H1 (cell line): Measurements from ENCODE around the gene PIP5K1B. TPM values are rescaled to one million over a fixed set of nuclear protein-coding genes. Genes with fewer than 3 reads are reported as not detected.

Experiments used
- CTCF ChIA-PET: fragments of 300-600 bp; sonication (Branson Sonifier 250); formaldehyde crosslinking; loops from one replicate; lab custom pipeline; 2021; ENCODE audit not compliant: partially characterized antibody; lab: Charles Lee
- POLR2A ChIA-PET: fragments of 300-600 bp; sonication (Branson Sonifier 250); formaldehyde crosslinking; loops from one replicate; lab custom pipeline; 2021; ENCODE audit warnings: inconsistent platforms; ENCODE audit not compliant: partially characterized antibody; lab: Charles Lee
- DNase-seq, 2 experiments: peaks; one replicate each; pipeline versions ENCODE4 v3.0.0 to v3.0.0-alpha.2; 2010 to 2022; ENCODE audit warnings: low spot score in 2 of 2, low read depth in 1 of 2, mixed read lengths in 1 of 2
- FAIRE-seq: peaks from 2 replicates; lab custom pipeline; 2011; peaks lifted over from hg19 to GRCh38; lab: Jason Lieb, UNC
- H2AFZ ChIP-seq: 2 replicates; pipeline ENCODE4 v1.8.1; 2012; ENCODE audit warnings: low read length, inconsistent platforms
- H2AK5ac ChIP-seq: 2 replicates; pipeline ENCODE4 v1.6.1; 2013; ENCODE audit warnings: low read depth, low read length
- H2BK120ac ChIP-seq: replicated peaks from 2 replicates; pipeline ENCODE3; 2013; ENCODE audit warnings: low read depth, low read length, inconsistent platforms
- H2BK12ac ChIP-seq: 2 replicates; pipeline ENCODE4 v1.6.1; 2013; ENCODE audit warnings: low read depth, low read length
- H2BK15ac ChIP-seq: 2 replicates; pipeline ENCODE4 v1.6.1; 2013; ENCODE audit warnings: low read length
- H2BK20ac ChIP-seq: 2 replicates; pipeline ENCODE4 v1.6.1; 2013; ENCODE audit warnings: low read length
- H2BK5ac ChIP-seq: 2 replicates; pipeline ENCODE4 v1.6.1; 2013; ENCODE audit warnings: low read depth, low read length
- H3K14ac ChIP-seq: 2 replicates; pipeline ENCODE4 v1.6.1; 2013; ENCODE audit warnings: inconsistent platforms; ENCODE audit not compliant: insufficient read length
- H3K18ac ChIP-seq: 2 replicates; pipeline ENCODE4 v1.6.1; 2013; ENCODE audit warnings: low read length; ENCODE audit errors: extremely low read depth
- H3K23ac ChIP-seq: 2 replicates; pipeline ENCODE4 v1.6.1; 2013; ENCODE audit warnings: inconsistent platforms; ENCODE audit not compliant: insufficient read length
- H3K23me2 ChIP-seq: 2 replicates; pipeline ENCODE4 v1.6.1; 2013; ENCODE audit warnings: low read depth, low read length
- H3K27ac ChIP-seq: 2 replicates; pipeline ENCODE4 v1.6.1; 2011; ENCODE audit warnings: low read depth, low read length, inconsistent platforms
- H3K27me3 ChIP-seq, 4 experiments: replicated peaks in 1 of 4; 1 replicate in 1 of 4; 2 replicates in 3 of 4; pipeline versions ENCODE4 v1.6.1 to v1.8.1; 2011 to 2013; ENCODE audit warnings: low read length in 3 of 4, mild to moderate bottlenecking in 3 of 4, inconsistent platforms in 2 of 4, mixed read lengths in 2 of 4, moderate library complexity in 1 of 4; ENCODE audit not compliant: control insufficient read depth in 3 of 4, insufficient read depth in 3 of 4; ENCODE audit errors: extremely low read depth in 1 of 4
- H3K36me3 ChIP-seq, 4 experiments: 2 replicates each; pipeline versions ENCODE4 v1.6.1 to v1.8.1; 2011 to 2013; ENCODE audit warnings: mild to moderate bottlenecking in 4 of 4, low read length in 3 of 4, moderate library complexity in 2 of 4, control low read depth in 1 of 4, inconsistent platforms in 1 of 4; ENCODE audit not compliant: insufficient read depth in 4 of 4, control insufficient read depth in 2 of 4
- H3K4ac ChIP-seq: replicated peaks from 2 replicates; pipeline ENCODE3; 2013; ENCODE audit warnings: low read length, low read depth, mixed read lengths, inconsistent platforms; ENCODE audit not compliant: insufficient read length
- H3K4me1 ChIP-seq, 4 experiments: replicated peaks in 1 of 4; 1 replicate in 1 of 4; 2 replicates in 3 of 4; pipeline versions ENCODE4 v1.6.1 to v1.8.1; 2011 to 2013; ENCODE audit warnings: low read length in 3 of 4, inconsistent platforms in 2 of 4, mixed read lengths in 1 of 4; ENCODE audit not compliant: insufficient read depth in 4 of 4, control insufficient read depth in 3 of 4
- H3K4me2 ChIP-seq, 2 experiments: 2 replicates each; pipeline versions ENCODE4 v1.6.1 to v1.8.1; 2011 to 2013; ENCODE audit warnings: low read depth in 2 of 2, low read length in 2 of 2, control low read depth in 1 of 2, inconsistent platforms in 1 of 2, mild to moderate bottlenecking in 1 of 2; ENCODE audit not compliant: insufficient read depth in 1 of 2
- H3K4me3 ChIP-seq, 4 experiments: fragments of 200-600, 300-600 bp in 1 of 4; sonication (generic), shearing (Covaris generic), sonication (Bioruptor Twin) in 1 of 4; 2 replicates each; pipeline versions ENCODE4 v1.5.1 to v1.8.1; 2011 to 2016; ENCODE audit warnings: low read length in 4 of 4, low read depth in 3 of 4, control low read depth in 2 of 4, inconsistent platforms in 2 of 4, mild to moderate bottlenecking in 2 of 4, mixed read lengths in 1 of 4, moderate library complexity in 1 of 4; ENCODE audit not compliant: insufficient read depth in 2 of 4; ENCODE audit errors: extremely low read depth in 1 of 4
- H3K56ac ChIP-seq: replicated peaks from 2 replicates; pipeline ENCODE3; 2013; ENCODE audit warnings: low read depth, mild to moderate bottlenecking, mixed read lengths, low read length, inconsistent platforms; ENCODE audit not compliant: insufficient read length
- H3K79me1 ChIP-seq: 2 replicates; pipeline ENCODE4 v1.6.1; 2013; ENCODE audit warnings: low read depth, low read length, control low read depth
- H3K79me2 ChIP-seq, 2 experiments: 2 replicates each; pipeline versions ENCODE4 v1.6.1 to v1.8.1; 2012 to 2013; ENCODE audit warnings: low read length in 2 of 2, mild to moderate bottlenecking in 2 of 2, inconsistent platforms in 1 of 2; ENCODE audit not compliant: insufficient read depth in 2 of 2, control insufficient read depth in 1 of 2
- H3K9ac ChIP-seq, 4 experiments: replicated peaks in 1 of 4; 1 replicate in 1 of 4; 2 replicates in 3 of 4; pipeline versions ENCODE4 v1.6.1 to v1.8.1; 2011 to 2013; ENCODE audit warnings: low read depth in 3 of 4, low read length in 3 of 4, control low read depth in 2 of 4, mild to moderate bottlenecking in 2 of 4, moderate library complexity in 2 of 4, inconsistent platforms in 1 of 4; ENCODE audit errors: extremely low read depth in 1 of 4
- H3K9me3 ChIP-seq, 2 experiments: 2 replicates each; pipeline versions ENCODE4 v1.6.1 to v1.8.1; 2012 to 2013; ENCODE audit warnings: mild to moderate bottlenecking in 2 of 2, moderate library complexity in 2 of 2, control low read depth in 1 of 2, inconsistent platforms in 1 of 2, low read depth in 1 of 2, low read length in 1 of 2, mixed read lengths in 1 of 2; ENCODE audit not compliant: insufficient read depth in 2 of 2
- H4K20me1 ChIP-seq, 2 experiments: replicated peaks in 1 of 2; 2 replicates each; pipeline versions ENCODE3 to v1.8.1; 2011 to 2013; ENCODE audit warnings: inconsistent platforms in 2 of 2, low read length in 2 of 2, mild to moderate bottlenecking in 1 of 2; ENCODE audit not compliant: insufficient read depth in 2 of 2, control insufficient read depth in 1 of 2
- H4K5ac ChIP-seq: 2 replicates; pipeline ENCODE4 v1.6.1; 2013; ENCODE audit warnings: low read length, low read depth, mixed read lengths, inconsistent platforms; ENCODE audit not compliant: insufficient read length
- H4K8ac ChIP-seq: 2 replicates; pipeline ENCODE4 v1.8.0; 2013; ENCODE audit warnings: mild to moderate bottlenecking, moderate library complexity, low read length, inconsistent platforms; ENCODE audit not compliant: insufficient read depth; ENCODE audit errors: extremely low read depth
- H4K91ac ChIP-seq: replicated peaks from 2 replicates; pipeline ENCODE3; 2013; ENCODE audit warnings: low read length, mixed read lengths, inconsistent platforms; ENCODE audit not compliant: insufficient read length
- CEBPB ChIP-seq: IDR thresholded peaks from 2 replicates; pipeline ENCODE4 v1.6.1; 2012; ENCODE audit warnings: low read depth, low read length
- CHD2 ChIP-seq: IDR thresholded peaks from 2 replicates; pipeline ENCODE4 v1.6.1; 2012; ENCODE audit warnings: low read length, improper control_type of control experiment
- JUN ChIP-seq: IDR thresholded peaks from 2 replicates; pipeline ENCODE4 v1.6.1; 2011; ENCODE audit warnings: low read depth, mild to moderate bottlenecking, improper control_type of control experiment, low read length
- RBBP5 ChIP-seq: IDR thresholded peaks from 2 replicates; pipeline ENCODE4 v1.7.1; 2012; ENCODE audit warnings: low read depth, mild to moderate bottlenecking, inconsistent platforms, low read length, moderate library complexity, borderline replicate concordance
- RFX5 ChIP-seq: IDR thresholded peaks from 2 replicates; pipeline ENCODE4 v1.6.1; 2011; ENCODE audit warnings: low read depth, low read length, improper control_type of control experiment, borderline replicate concordance
- SP2 ChIP-seq: IDR thresholded peaks from 2 replicates; pipeline ENCODE4 v1.6.1; 2012; ENCODE audit warnings: mild to moderate bottlenecking, low read length, inconsistent platforms
- SP4 ChIP-seq: IDR thresholded peaks from 2 replicates; pipeline ENCODE4 v1.6.1; 2012; ENCODE audit warnings: low read length, inconsistent platforms
- TCF12 ChIP-seq: IDR thresholded peaks from 2 replicates; pipeline ENCODE4 v1.6.1; 2011; ENCODE audit warnings: low read depth, mild to moderate bottlenecking, low read length
- WGBS, 2 experiments: shearing (Covaris generic) in 1 of 2; methylation state at CpG; one replicate each; pipeline versions ENCODE4 v1.1.6 to v1.1.7; 2013 to 2015; ENCODE audit warnings: low lambda C conversion rate in 2 of 2, mixed read lengths in 2 of 2, inconsistent platforms in 1 of 2, low coverage in 1 of 2, missing lambda C conversion rate in 1 of 2; ENCODE audit not compliant: insufficient replicate concordance in 2 of 2, insufficient coverage in 1 of 2, insufficient read length in 1 of 2; ENCODE audit errors: extremely low coverage in 1 of 2, missing lambda C conversion rate in 1 of 2; 5-methylcytosine and 5-hydroxymethylcytosine counted together
- polyA plus RNA-seq, 7 experiments: library from polyadenylated mRNA; depleted of rRNA in 3 of 7; stranded (reverse) in 5 of 7; unstranded in 2 of 7; fragments of >200 nt in 5 of 7; fragments of 200-250 nt in 2 of 7; gene quantifications; 1 replicate in 5 of 7; 2 replicates in 1 of 7; 4 replicates in 1 of 7; pipeline versions ENCODE4 v1.2.1 to v1.2.3, GENCODE V29; 2011 to 2013; ENCODE audit warnings: missing spikeins in 2 of 7, mixed read lengths in 2 of 7
- total RNA-seq: library from RNA; stranded (reverse); fragmentation: NEBNext Ultra II Directional; extraction: Animal tissue kit (Norgen Biotek cat#: 25700); gene quantifications from 2 replicates; pipeline ENCODE4 v1.2.1, GENCODE V29; 2021

The PIP5K1B gene
- total and polyA plus RNA-seq, 2 of the 8 experiments (the other 6 are each of a cell fraction or from before 2014, with no cell fraction given), result 4.7 to 7.7 TPM

- WGBS, 2 experiments, result 95% methylated on average over 3 of the region's 3 CpGs; no CpG with 5 or more reads in 1 of the 2 experiments
- H3K9ac ChIP-seq, result no peak overlapping the region
- H3K23me2 ChIP-seq, result no peaks in the 10 kb centered on the region
- no peak for TF ChIP-seq TCF12
- no peak for TF ChIP-seq RBBP5
- no peak for TF ChIP-seq CHD2
- no peak for TF ChIP-seq CEBPB
- TF ChIP-seq SP4, result no peak
- no peak for TF ChIP-seq JUN
- no peak for TF ChIP-seq RFX5
- no peak for TF ChIP-seq SP2
- TF ChIP-seq, all 59 proteins: peak for 0
- Histone ChIP-seq H4K8ac (no peak overlapping the region), H3K27me3 (no peaks in the 10 kb centered on the region), H3K14ac (no peak overlapping the region), H4K91ac (no peak overlapping the region), H3K4me2 (no peak overlapping the region), H3K79me2 (no peaks in the 10 kb centered on the region), H2BK12ac (no peak overlapping the region), H4K20me1 (no peaks in the 10 kb centered on the region), H3K18ac (no peak overlapping the region), H2BK5ac (no peak overlapping the region), H4K5ac (no peak overlapping the region), H3K23ac (no peak overlapping the region), H3K27ac (no peak overlapping the region), H3K36me3 (0 out of 8 replicates have a peak, but pooled peaks cover 0 to 2% (median 0%) of the 10 kb centered on the region in 4 experiments), H2AK5ac (no peak overlapping the region), H3K56ac (no peak overlapping the region), H2BK15ac (no peak overlapping the region), H3K9me3 (peaks cover 9 to 11% of the 10 kb centered on the region in 2 experiments; a peak in 3 of 4 replicates), H3K4me1 (no peaks in the 10 kb centered on the region), H3K4me3 (no peak overlapping the region), H3K79me1 (no peaks in the 10 kb centered on the region), H2BK20ac (no peak overlapping the region), H2AFZ (no peak overlapping the region), H2BK120ac (no peak overlapping the region), H3K4ac (no peak overlapping the region)
- CTCF ChIA-PET, result interaction anchor here (0.6 to 2.0 kb wide), 3 partner anchors 26 to 1783 kb away, joined by 3 to 5 read pairs (median 5); no protein-coding TSS in a partner anchor
- FAIRE-seq, result no peak
- DNase-seq, result no peak
- POLR2A ChIA-PET, result interaction anchor here (0.8 kb wide), 1 partner anchor 12 kb away, joined by 4 read pairs; no protein-coding TSS in a partner anchor
Measured at GRCh38 chr9:68973619-68974018, 268.6 kb downstream of the PIP5K1B start.
